Activated CD4-positive, alpha-beta T cell treated with anti-CD3 and anti-CD28 coated beads, Interleukin-2, Interleukin-6, amounts not matched to agents 100 ng/mL and 50 ng/mL, durations not matched to agents 16 hours and 8 hours (primary cell): Measurements from ENCODE around the gene EZR.

Experiments
- DNase-seq: peaks from one replicate; pipeline ENCODE4 v3.0.0-alpha.2; 2020

EZR gene

DNA sequence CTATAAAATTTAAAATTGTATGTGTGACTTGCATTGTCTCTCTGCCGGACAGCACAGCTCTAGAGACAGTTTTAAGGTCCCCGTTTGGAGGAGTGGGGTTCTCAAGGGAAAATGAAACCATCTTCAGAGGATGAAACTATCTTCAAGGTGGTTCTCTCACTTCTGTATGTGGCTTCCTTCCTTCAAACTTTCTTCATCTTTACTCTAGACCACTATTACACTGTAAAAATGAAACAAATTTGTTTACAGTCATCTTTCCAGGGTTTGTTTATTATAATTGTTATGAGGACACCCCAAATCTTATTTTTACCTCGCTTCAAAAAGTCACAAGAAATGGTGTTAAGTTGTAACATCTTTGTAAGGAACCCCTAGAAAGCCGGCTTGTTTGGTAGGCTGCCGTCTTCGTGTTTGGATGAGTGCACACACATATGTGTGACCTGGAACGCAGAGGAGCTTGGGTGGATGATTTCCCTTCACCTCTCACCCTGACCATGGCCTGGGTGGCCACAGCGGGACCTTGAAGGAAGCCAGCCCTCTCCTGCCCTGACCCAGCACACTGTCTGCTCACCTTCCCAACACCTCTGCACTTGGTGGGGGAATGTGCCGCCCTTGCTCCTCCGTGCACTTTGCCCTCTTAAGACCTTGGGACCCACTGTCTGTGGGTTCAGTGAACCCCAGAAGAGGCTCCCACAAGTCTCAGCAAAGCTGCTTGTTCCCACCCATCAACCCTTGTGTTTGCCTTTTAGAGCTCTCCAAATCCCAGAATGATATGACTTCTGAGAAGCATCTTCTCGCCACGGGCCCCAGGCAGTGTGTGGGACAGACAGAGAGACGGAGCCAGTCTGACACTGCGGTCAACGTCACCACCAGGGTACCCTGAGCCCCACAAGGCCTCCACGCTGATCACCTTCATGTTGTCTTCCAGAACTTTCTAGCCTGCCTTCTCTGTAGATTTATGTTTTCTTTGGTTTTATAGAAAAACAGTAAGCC lies 101.5 kb downstream of the EZR start:
- peak; percentile 43 for DNase-seq
